BE2C (cell line): Measurements from ENCODE around the gene IQCH.

Source experiments
- DNase-seq: peaks from one replicate; pipeline ENCODE4 v3.0.0-alpha.2; 2020
- H3K27me3 ChIP-seq: fragments of 250-450 bp; sonication (Bioruptor Pico); 2 replicates; pipeline ENCODE4 v1.5.1; 2020; ENCODE audit warnings: mild to moderate bottlenecking
- H3K36me3 ChIP-seq: fragments of 250-450 bp; sonication (Bioruptor Pico); 2 replicates; pipeline ENCODE4 v1.5.1; 2020; ENCODE audit warnings: mild to moderate bottlenecking
- H3K4me1 ChIP-seq: fragments of 250-450 bp; sonication (Bioruptor Pico); 2 replicates; pipeline ENCODE4 v1.5.1; 2020
- H3K4me3 ChIP-seq: 2 replicates; pipeline ENCODE4 v1.5.1; 2011; ENCODE audit warnings: low read depth, low read length
- H3K9me3 ChIP-seq: fragments of 250-450 bp; sonication (Bioruptor Pico); 2 replicates; pipeline ENCODE4 v1.5.1; 2020
- CTCF ChIP-seq: IDR thresholded peaks from 2 replicates; pipeline ENCODE4 v1.5.1; 2012; ENCODE audit warnings: mild to moderate bottlenecking, low read depth, low read length

Gene IQCH

GRCh38 chr15:67215102-67215501 lies 39.5 kb upstream of the IQCH start:
- Histone ChIP-seq H3K4me3 (no peak overlapping the region), H3K36me3 (no peaks in the 10 kb centered on the region; the same call in 1 of the 2 replicates), H3K27me3 (no peaks in the 10 kb centered on the region), H3K9me3 (no peaks in the 10 kb centered on the region), H3K4me1 (no peaks in the 10 kb centered on the region)
- DNase-seq = no peak
- TF ChIP-seq CTCF = no peak

- DNase-seq = no peak
- H3K4me1 ChIP-seq = no peaks in the 10 kb centered on the region
- TF ChIP-seq CTCF = no peak
These were observed 37.7 kb upstream of the IQCH start for GRCh38 chr15:67216859-67217258.

GRCh38 chr15:67218428-67218827 lies 36.2 kb upstream of the IQCH start:
- TF ChIP-seq CTCF = no peak
- Histone ChIP-seq H3K36me3 (no peaks in the 10 kb centered on the region; the same call in 1 of the 2 replicates), H3K9me3 (no peaks in the 10 kb centered on the region), H3K4me3 (no peak overlapping the region), H3K27me3 (no peaks in the 10 kb centered on the region), H3K4me1 (no peaks in the 10 kb centered on the region)
- no peak for DNase-seq

More at GRCh38 chr15:67216859-67217258, 37.7 kb upstream of the IQCH start:
- no peaks in the 10 kb centered on the region; the same call in 1 of the 2 replicates for H3K36me3 ChIP-seq
- no peaks in the 10 kb centered on the region for H3K9me3 ChIP-seq
- H3K27me3 ChIP-seq = no peaks in the 10 kb centered on the region
- H3K4me3 ChIP-seq = no peak overlapping the region

GRCh38 chr15:67219288-67219687 lies 35.3 kb upstream of the IQCH start:
- Histone ChIP-seq H3K9me3 (no peaks in the 10 kb centered on the region), H3K27me3 (no peaks in the 10 kb centered on the region), H3K36me3 (no peaks in the 10 kb centered on the region; the same call in 1 of the 2 replicates), H3K4me3 (no peak overlapping the region), H3K4me1 (no peaks in the 10 kb centered on the region)
- DNase-seq = no peak
- TF ChIP-seq CTCF = no peak

GRCh38 chr15:67224889-67225288 lies 29.7 kb upstream of the IQCH start:
- no peak for TF ChIP-seq CTCF
- DNase-seq = no peak
- no peak overlapping the region for H3K4me3 ChIP-seq
- H3K27me3 ChIP-seq = no peaks in the 10 kb centered on the region
- no peaks in the 10 kb centered on the region for H3K4me1 ChIP-seq
- peaks cover 2% of the 10 kb centered on the region; the same call in 1 of the 2 replicates for H3K36me3 ChIP-seq
- H3K9me3 ChIP-seq = no peaks in the 10 kb centered on the region

- Histone ChIP-seq H3K9me3 (no peaks in the 10 kb centered on the region), H3K4me3 (no peak overlapping the region), H3K36me3 (peaks cover 5% of the 10 kb centered on the region), H3K4me1 (no peaks in the 10 kb centered on the region), H3K27me3 (no peaks in the 10 kb centered on the region)
- DNase-seq = no peak
- no peak for TF ChIP-seq CTCF
These were observed 29.2 kb upstream of the IQCH start for GRCh38 chr15:67225336-67225735.
